ENCODE measurements around the gene TLL2.
A peak's percentile ranks its signal among the peaks of the same experiment; 100 is the strongest.

TLL2 gene

DNA sequence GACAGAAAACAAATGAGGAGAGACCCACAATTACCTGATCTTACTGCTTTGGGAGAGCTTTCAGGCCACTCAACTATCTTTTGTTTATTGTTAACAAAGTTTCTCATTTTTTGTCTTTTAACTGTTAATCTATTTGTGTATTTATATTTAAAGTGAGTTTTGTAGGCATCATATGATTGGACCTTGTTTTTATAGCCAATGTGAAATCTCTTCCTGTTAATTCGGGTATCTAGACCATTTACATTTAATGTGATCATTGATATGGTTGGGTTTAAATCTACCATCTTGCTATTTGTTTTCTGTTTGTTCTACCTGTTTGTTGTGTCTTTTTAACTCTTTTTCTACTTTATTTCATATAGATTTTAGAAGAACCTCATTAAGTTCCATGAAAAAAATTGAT, 167.4 kb downstream of the TLL2 start:
- no peak for DNase-seq

GRCh38 chr10:96345222-96345621, 168.5 kb downstream of the TLL2 start:
- DNase-seq, result no peak

GRCh38 chr10:96344178-96344577, 169.5 kb downstream of the TLL2 start:
- DNase-seq, result no peak

DNA sequence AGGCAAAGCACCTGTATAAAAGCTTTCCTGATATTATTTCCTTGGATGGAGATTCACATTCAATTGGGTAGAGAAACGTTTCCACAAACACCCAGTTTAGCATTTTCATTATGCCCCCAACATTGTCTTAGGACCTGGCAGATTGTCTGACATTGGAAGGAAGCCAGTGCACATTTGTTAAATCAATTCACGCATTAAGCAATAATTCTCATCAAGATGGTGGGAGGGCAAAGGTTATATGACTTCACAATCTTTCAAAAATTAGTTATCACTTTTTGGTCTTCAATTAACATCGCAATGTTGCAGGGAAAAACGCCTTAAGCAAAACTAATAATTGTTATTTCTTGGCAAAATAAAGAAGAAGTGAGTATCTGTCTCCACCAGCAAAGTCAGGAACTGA, 171.3 kb downstream of the TLL2 start:
- DNase-seq, result no peak

DNA sequence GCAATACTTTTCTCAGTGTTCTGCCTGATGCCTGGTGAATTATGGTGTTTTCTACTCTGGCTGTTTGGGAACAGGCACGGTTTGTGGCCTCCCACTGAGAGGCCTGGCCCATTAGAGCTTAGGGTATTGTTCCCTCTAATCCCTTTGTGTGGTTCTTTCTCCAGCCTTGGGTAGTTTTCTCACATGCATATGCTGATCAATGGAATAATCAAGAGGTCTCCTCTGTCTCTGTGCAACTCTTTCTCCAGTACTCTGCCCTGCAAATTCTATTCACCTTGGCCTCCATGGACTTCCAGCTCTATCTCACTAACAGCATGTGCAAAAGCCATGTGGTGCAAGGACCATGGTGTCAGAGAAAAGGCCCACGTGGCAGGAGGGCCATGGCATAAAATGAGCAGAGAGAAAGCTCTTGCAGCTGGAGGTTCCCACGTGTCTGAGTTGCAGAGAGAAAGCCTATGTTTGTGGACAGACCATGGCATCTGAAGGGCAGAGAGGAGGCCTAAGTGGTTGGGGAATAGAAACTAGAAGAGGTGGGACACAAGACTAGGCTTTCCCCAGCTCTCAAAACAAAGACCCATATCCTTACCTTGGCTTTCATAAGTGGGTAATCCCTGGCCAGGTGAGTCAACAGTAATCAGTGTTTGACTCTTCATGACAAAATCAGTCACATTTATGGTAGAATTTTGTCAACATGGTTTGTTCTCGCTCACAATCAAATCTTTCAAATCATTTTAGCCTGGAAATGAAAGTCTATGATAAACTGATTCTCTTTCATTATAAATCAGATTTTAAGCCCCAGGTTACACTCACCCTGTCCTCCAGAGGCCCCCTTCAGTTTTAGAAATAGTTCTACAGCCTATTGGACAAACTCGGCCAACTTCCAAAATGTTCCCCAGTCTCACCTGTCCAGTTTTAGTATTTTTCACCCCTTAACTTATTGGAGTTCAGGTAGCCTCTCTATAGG, 172.2 kb downstream of the TLL2 start:
- no peak for DNase-seq

DNA sequence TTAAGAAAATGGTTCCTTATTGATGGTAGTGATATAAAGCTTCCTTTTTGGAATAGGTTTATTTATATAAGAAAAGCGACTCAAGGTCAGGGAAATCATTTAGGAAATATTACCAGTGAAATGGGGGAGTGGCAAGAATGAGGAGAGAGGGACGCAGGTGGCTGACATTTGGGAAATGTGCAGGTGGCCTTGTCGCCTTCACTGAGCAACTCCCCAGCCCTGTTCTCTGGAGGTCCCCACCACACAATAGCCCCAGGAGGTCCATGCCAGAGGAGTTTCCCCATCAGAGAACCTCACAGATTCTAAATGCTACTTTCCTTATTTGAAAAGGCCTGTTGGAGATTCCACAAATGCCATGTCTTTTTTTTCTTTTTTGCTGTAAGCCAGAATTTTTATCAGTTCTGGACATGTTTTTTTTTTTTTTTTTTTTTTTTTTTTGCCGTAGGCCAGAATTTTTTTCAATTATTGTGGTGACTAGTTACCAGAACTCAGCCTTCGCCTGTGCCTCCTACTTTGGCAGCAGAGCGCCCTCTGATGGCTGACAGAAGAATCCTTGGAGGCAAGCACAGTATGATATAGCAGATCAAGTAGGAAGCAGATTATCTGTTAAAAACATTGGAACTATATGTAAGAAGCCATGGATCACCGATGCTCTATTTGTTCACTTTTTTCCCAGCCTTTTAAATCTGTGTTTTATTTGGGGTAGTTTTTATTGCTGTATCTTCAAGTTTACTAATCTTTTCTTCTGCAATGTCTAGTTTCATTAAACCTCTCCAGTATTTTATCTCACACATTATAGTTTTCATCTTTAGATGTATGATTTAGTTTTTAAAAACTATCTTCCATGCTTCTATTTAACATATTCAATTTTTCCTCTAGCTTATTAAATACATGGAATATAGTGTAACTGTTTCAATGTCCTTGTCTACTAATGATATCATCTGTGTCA, 173.5 kb downstream of the TLL2 start:
- DNase-seq, result peak; percentile 1 to 66

- no peak for DNase-seq
These were observed 174.3 kb downstream of the TLL2 start for GRCh38 chr10:96339383-96339782.

GRCh38 chr10:96338279-96338925, 175.3 kb downstream of the TLL2 start:
- no peak for DNase-seq

DNA sequence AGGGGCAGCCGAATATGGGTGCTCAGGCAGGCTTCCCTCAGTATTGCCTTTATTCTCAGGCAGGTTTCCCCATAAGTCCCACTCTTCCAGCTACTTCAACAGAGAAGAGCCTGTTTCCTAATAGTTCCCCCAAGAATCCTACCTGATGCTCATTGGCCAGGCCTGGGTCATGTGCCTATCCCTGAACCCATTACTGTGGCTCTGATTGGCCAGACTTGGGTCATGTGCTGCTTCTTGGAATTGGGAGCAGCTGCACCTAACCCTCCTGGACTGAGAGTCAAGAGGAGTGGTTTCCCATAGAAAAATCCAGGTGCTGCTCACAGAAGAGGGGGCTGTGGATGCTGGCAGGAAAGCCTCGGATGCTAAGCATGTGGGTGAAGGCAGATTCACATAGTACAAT, 176.6 kb downstream of the TLL2 start:
- DNase-seq, result no peak

- DNase-seq, result peak in 1 of 2 experiments; percentile 28
These were observed 178.9 kb downstream of the TLL2 start for GRCh38 chr10:96334616-96335526.

- DNase-seq, result no peak
These were observed 180.6 kb downstream of the TLL2 start for GRCh38 chr10:96333101-96333500.

DNA sequence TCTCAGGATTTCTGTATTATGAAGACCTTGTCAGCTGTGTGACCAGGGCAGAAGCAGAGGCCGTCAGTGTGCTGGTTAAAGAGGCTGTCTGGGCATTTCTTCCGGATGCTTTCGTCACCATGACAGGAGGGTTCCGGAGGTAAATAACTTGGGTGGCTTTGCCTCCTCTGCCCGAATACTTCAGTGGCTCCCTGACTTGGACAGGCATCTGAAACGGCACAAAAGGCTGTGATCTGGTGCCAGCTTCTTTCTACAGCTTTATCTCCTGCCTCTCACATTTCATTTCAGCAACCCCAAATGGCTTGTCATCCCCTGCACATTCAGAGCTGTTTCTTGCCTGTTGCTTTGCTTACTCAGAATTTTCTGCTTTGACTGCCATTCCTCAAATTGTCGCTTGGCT, 186.3 kb downstream of the TLL2 start:
- no peak for DNase-seq

DNA sequence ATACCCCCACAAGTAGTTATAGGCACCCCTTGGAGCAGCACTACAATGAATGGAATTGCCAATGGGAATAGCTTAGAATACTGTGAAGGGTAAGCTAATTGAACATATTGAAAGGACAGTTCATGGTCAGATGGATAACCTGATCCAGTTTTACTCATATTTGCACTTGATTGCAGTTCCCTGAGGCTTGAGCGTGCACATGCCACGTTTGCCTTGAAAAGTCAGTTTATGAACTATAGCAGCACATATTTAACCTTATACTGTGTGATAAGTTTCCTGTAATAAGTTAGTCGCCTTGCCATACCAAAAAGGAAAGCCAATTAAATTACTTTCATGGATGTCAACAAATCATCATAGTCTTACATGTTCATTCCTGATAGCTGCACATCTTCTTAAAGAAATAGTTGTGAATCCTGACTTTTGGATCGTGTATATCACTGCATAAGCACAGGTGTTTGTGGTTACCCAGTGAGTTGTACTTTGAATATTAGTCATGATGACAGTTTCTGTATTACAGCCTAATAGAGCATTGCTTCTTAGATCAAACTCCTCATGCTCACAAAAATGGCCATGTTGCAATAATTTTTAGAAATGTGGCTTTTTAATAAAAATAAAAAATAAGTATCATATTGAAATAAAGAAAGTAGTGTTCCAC, 187.9 kb downstream of the TLL2 start:
- DNase-seq, result no peak

DNA sequence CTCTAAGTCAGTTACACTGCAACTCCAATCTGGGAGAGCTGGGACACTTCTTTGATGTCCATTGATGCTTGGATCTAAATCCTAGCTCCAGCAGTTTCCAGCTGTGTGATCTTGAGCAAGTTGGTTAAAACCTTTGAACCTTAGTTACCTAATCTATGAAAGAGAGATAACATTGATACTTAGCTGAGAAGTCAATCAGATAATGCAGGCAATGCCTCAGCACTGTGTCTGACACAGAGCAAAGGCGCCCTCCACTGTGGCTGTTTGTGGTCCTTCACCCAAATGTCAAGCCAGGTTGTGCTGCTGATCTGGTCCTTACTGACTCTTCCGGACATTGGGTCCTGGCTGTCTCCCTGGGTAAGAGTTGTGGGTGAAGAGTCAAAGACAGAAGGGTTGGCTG, 189.3 kb downstream of the TLL2 start:
- no peak for DNase-seq

DNA sequence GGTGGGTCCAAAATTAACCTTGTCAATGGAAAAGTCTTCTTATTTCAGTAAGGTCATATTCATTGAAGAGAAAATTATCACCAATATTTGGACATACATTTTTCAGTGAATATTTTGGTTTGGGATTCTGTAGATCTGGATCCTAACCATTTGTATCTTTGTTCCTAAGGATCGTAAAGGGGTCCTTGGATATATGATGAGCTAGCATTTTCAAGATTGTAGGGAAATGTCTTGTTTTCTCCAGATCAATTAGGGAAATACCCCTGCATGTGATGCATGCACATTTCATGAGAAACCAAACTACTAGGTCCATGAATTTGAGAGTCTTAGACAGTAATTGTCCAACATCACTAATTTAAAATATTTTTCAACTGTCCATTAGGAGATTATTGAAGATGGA, 191.5 kb downstream of the TLL2 start:
- DNase-seq, result no peak

- DNase-seq, result no peak
These were observed 191.9 kb downstream of the TLL2 start for GRCh38 chr10:96321822-96322221.

GRCh38 chr10:96319754-96320474, 193.8 kb downstream of the TLL2 start:
- DNase-seq, result no peak

- DNase-seq, result no peak
These were observed 196.5 kb downstream of the TLL2 start for GRCh38 chr10:96317067-96317833.
